GM21825 (cell line): ENCODE results near the gene CHRNB4.

Source experiments
- ATAC-seq: cut with Tn5 transposase; IDR thresholded peaks from one replicate; pipeline ENCODE4 v1.9.1; 2021; ENCODE audit warnings: mild to moderate bottlenecking, moderate library complexity; ENCODE audit not compliant: unreplicated experiment

Gene CHRNB4

DNA sequence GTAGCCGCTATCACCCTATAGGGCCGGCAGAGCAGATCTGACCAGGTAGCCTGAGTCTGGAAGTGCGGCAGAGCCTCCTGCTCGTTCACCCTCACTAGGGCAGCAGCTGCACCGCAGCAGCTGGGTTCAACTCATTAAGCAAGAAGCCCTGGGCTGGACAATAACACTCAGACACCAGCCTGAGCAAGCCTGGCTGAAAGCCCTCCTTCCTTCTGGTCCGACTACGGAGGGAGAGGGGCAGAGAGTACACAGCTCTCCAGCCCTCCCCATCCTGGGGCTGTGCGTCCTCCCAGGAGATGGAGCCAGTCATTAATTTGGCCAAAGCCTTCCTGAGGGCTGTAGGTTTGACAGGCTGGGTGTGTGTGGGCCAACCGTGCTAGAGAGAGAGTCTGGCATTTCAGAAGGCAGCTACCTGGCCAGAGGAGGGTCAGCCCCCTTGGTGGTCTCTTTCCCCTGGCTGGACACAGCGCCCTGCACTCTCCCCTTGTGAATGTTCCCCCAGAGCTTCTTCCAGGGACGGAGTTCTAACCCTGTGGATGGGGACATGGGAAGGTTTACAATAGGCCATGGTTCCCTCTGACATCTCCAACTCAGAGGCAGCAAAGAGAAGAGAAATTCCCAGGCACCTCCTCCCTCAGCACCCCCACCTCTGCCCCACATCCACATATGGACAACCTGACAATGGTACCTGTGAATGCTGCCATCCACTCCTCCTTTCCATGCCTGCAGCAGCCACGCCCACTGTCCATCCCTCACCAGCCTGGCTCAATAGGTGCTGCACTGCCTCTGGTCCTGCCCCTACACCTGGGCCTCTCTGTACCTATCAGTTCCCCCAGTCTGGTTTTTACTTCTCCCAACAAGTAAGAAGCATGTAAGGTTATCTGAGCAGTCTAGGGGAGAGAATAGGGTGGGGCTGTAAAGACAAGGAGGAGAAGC lies 6.5 kb downstream of the CHRNB4 start:
- ATAC-seq, result no peak

DNA sequence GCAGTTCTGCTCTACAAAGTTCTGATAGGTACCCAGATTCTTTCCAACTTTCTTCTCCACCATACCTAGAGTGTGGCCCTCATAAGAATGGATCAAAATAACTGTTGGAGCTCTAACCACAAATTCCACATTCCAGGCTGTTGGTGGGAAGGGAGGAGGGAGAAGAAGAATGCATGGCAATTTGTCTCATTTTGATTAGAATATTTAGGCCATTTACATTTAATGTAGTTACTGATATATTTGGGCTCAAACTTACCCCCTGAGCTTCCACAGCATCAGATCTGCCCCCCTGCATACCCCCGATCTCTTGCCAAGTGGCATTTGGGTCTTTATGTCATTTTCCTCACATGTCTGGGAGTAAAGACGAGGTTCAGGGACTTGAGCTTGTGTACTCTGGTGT lies 7.7 kb downstream of the CHRNB4 start:
- no peak for ATAC-seq

DNA sequence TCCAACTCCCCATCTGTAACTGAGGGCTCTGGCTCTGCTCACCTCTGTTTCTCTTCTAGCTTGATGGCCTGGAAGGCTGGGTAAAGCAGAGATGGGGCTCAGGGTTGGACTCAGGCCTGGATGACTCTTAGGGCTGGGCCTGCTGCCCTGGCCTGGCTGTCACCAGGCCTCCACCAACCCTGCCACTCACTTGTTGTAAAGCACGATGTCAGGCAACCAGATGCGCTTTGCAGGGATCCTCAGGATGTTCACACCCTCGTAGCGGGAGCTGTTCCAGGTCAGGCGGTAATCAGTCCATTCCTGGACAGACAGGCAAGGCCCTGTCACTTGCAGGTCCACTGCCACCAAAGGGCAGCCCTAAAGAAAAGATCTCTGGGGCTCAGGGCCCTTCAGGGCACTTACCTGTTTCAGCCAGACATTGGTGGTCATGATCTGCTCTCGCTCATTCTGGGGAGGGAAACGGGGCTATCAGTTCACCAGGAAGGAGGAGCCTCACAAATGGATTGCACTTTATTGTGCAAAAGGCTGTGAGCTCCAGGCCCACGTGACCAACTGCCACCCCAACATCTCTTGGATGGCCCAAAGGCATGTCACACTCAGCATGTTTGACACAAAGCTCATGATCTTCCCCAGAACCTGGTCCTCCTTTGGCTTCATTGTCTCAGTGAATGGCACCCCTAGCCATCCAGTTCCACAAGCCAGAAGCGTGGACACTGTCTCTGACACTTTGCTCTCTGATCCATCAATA lies 9.9 kb downstream of the CHRNB4 start:
- ATAC-seq, result no peak

DNA sequence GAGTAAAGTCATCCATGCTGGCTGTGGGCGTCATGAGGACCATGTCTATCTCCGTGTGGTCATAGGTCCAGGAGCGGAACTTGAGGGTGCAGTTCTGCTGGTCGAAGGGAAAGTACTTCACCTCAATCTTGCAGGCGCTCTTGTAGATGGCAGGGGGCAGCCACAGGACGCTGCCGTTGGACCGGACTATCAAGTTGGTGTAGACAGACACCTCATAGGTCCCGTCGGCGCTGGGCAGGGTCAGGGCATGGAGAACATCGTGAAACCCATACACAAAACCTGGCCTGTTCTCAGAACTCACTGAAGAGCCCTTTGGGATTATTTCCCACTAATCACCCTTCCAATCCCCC lies 11.3 kb downstream of the CHRNB4 start:
- no peak for ATAC-seq

DNA sequence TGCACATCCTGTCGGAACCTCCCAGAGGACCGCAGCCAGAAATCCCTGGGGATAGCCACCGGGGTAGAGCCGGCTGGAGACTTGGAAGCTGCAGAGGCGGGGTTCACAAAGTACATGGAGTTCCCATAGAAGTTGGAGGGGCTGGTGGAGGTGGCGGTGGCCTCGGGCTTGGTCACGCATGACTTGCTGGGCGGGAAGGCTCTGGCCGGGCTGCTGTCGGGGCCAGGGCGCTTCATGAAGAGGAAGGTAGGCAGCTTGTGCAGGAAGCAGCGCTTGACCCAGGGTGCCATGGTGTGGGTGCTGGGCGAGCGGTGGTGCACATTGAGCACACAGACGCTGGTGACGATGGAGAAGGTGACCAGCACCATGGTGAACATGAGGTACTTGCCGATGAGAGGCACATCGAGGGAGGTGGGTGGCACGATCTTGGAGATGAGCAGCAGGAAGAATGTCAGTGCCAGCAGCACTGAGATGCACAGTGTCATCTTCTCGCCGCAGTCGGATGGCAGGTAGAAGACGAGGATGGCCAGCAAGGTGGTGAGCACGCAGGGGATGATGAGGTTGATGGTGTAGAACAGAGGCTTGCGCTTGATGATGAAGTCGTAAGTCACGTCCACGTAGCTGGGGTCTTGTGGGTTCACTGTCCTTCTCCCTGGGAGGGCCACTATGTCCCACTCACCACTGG lies 11.8 kb downstream of the CHRNB4 start:
- no peak for ATAC-seq

DNA sequence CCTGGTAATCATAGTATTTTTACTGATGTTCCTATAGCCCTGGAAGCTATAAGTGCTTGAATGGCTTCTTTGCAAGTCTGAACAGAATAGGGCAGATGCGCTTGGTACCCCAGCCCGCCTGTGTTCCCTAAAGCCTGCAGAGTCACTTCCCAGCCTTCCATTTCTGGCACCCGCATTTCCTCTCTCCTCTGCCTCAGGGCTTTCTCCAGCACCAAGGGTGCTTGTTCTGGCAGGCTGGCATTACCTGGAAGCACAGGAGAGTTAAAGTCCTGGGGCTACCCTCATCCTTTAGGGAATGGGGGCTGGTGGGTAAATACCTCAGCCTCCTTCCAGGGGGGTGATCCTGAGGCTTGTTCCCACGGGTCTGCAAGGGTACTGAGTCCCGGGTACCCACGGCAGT lies 12.8 kb downstream of the CHRNB4 start:
- ATAC-seq, result no peak

DNA sequence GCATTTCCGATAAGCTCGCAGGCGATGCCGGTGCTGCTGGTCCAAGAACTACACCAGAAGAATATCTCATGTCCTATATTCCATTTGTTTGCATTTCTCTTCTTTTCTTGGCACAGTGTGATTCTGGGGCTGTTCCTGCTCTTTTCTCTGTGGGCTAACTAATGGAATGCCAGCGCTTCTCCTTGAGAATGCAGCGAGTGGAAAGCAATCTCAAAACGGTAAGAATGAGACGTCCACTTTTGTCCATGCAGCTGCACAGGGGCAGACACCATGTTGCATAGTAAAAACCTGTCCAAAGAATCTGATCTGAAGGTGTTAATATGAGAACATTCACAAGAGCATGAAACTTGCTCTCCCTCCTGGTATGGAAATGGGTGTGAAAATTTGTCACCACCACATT lies 13.7 kb downstream of the CHRNB4 start:
- no peak for ATAC-seq

DNA sequence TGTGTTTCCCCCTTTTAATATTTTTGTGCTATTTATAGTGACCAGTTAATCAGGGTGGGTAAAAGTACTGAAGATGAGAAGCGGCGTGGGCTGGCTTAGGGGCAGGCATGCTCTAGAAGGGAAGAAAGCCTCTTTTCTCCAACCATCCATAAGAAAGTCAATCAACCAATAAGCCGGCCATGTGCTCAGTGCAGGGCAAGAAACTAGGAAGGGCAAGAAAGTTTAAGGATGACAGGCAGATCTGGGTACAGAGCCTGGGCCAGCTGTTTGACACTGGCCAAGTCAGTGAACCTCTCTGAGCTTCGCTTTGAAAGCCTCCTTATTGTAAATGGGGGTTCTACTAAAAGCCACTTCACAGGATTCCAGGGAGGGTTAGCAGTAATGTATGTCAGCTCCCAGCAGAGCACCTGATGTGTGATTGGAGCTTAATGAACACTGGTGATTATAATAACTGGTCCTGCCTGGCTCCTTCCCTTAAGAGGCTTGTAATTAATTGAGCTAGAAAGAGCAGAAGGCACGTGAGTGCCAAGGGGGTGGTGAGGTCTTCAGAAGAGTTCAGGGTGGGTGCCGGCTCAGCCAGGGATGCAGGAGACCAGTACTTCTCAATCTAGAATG lies 14.5 kb downstream of the CHRNB4 start:
- no peak for ATAC-seq

DNA sequence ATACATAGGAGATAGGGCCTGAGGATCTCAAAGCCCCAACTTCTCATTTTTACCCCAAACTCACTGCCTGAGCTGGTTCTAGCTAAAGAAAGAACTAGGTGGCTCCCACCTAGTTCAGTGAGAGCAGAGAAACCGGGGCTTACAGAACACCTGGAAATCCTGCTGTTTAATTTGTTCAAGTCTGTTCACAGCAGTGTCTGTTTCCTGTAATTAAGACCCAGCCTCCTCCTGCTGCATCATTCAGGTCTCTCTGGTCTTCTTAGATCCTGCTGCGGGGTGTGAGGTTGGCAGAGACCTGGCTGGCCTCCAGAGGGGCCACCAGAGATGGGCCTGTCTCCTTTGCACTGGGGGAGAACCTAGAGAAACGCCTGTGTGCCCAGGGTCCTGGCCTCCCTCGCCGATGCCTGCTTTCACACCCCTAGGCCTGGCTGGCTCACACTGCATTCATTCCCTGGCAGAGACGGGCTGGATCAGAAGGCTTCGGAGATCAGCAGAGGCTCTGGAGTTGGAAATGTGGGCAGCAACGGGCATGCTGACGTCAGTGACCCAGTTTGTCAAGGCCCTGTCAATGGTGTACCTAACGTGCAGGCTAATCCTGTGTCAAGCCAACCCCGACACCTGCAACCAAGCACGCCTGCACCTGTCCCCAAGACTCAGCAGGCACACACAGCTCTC lies 15.3 kb downstream of the CHRNB4 start:
- ATAC-seq, result no peak

DNA sequence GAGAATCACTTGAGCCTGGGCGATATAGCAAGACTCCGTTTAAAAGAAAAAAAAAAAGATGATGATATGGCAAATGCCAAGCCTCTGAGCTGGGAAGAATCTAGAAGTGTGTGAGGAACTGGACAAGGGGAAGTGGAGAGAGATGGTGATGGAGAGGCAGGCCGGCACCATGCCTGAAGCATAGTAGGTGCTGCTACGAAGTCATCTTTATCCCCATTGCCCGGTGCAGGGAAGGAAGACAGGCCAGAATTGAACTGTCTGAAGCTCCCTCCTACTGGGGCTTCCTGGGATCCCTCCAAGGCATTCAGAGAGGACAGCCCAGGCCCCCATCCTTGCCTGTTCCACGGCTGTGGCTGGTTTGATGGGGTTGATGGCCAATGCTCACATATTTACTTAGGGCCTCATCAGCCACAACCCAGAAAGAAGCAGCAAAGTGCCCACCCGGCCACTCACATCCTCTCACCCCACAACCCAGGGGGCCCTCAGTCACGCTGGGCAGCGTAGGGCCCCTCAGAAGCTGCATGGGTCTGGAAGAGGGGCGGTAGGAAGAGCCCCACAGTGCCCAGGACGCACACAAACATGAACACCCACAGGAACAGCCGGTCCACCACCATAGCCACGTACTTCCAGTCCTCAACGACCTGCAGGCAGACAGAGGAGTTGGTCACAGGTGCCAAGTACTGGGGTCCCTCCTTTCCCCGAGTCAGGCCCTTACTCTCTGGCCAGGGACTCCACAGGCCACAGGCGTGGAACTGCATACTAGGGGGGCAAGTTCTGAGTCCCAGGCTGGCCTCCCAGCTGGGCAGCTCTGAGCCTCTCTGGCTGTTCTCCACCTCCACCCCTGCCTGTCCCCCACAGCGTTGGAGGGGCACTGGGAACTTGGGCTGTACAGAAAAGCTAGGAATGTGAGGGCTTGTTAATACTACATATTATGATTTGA lies 16.1 kb downstream of the CHRNB4 start:
- no peak for ATAC-seq

DNA sequence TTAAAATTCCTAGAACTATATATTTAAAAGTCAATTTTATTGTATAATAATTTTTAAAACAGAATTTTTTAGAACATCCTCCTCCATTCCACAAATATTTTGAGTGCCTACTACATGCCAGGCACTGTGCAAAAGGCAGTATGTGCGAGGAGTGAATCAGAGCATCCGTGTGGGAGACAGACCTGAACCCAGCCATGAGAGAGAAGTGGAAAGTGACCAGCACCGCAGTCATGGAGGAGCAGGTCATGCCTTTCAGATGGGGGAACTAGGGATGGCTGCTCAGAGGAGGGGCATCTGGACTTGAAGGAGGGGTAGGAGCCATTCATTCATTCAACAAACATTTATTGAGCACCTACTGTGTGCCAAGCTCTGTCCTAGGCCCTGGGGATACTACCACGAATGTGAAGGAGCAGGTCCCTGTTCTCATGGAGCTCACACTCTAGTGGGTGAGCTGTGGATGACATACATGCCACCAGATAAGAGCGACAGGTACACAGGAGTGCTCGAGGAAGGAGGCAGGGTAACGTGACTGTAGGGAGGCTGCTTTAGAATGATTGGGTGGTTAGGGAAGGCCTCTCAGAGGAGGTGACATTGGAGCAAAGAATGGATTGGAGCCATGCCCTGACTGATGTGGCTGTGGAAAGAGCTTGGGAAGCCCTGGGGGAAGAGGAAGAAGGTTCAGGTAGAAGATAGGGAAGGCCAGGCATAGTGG lies 17.1 kb downstream of the CHRNB4 start:
- no peak for ATAC-seq

DNA sequence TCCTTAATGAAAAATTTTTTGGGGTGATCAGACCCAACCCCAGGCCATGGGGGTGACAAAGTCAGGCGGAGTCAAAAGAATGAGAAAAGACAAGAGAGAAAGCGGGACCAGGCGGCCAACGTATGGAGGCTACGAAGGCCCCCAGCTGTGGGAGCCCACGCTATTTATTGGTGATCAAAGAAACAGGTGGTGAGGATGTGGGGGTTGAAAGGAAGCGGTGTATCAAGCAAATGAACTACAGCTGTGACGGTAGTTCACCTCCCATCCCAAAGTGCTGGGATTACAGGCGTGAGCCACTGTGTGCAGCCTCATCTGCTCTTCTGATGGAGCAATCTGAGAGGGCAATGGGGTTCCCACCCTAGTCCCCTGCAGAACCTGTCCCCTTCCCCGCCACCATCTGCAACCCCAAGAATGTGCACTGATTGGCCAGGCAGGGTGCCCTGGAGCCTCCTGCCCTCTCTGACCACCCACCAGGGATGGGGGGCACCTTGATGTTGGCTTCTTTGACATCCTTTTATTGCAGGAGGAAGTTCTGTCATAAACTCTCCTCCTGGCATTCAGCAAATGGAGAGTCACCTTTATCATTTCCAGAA lies 19.1 kb downstream of the CHRNB4 start:
- ATAC-seq, result no peak

DNA sequence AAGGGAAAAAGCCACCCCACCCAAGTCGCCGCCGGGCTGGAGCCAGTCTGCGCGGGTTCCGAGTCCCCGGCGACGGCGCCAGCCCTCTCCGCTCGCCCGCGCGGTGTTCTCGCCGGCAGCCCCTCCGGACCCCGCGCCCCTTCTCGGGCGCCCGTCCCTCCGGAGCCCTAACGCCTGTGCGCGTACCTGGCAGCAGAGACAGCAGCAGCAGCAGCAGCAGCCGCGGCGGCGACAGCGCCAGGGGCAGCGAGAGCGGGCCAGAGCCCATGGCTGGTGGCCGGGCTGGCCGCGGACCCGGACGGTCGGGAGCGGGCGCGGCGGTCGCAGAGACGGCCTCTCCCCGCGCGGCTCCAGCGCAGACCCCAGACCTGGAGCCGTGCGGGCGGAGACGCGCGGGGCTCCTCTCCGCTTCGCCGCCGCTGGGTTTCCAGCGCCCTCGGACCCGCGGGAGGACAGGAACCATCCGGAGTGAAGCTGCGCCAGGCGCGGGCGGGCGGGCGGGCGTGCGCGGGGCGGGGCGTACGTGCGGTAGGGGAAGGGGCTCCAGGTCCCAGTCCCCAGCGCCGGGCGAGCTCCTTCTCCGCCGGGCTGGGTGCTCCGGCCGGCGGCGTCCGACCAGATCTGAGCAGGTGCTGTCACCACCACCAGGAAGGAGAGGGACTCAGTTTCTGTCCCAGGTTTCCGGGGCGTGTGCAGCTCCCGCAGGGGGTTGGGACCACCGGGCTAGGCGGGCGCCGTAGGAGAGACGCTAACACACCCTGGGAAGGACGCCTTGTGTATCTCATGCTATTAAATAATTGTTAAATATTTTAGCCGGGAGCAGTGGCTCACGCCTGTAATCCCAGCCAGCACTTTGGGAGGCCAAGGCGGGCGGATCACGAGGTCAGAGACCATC lies 20.2 kb downstream of the CHRNB4 start, which contains the start of gene CHRNA3:
Gene CHRNA3 (minus strand): TSS at position 470 of the 895 bp plus-strand sequence. CDS start 202 bp downstream, at position 268.
- no peak for ATAC-seq

DNA sequence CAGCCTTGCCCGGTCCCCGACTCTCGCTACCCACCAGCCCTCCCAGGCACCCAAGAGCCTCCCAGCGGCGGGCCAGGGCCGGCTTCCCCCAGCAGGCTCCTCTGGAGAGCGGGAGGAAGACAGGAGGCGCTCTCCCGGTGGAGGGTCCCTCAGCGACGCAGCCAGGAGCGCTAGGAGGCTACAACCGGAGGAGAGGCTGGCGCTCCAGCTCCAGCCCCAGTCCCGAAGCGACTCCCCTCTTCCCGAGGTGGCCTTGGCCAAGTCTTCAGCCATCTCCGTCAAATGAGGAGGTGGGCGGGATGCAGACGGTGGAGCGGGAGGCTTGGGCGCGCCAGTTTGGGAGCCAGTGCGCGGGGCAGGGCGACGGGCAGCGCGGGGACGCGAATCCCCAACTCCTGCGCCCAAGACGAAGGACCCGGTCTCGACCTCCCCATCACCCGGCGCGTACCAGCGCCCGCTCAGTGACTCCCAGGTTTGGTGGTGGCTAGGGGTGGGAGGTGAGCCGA lies 20.9 kb downstream of the CHRNB4 start:
- ATAC-seq, result no peak

DNA sequence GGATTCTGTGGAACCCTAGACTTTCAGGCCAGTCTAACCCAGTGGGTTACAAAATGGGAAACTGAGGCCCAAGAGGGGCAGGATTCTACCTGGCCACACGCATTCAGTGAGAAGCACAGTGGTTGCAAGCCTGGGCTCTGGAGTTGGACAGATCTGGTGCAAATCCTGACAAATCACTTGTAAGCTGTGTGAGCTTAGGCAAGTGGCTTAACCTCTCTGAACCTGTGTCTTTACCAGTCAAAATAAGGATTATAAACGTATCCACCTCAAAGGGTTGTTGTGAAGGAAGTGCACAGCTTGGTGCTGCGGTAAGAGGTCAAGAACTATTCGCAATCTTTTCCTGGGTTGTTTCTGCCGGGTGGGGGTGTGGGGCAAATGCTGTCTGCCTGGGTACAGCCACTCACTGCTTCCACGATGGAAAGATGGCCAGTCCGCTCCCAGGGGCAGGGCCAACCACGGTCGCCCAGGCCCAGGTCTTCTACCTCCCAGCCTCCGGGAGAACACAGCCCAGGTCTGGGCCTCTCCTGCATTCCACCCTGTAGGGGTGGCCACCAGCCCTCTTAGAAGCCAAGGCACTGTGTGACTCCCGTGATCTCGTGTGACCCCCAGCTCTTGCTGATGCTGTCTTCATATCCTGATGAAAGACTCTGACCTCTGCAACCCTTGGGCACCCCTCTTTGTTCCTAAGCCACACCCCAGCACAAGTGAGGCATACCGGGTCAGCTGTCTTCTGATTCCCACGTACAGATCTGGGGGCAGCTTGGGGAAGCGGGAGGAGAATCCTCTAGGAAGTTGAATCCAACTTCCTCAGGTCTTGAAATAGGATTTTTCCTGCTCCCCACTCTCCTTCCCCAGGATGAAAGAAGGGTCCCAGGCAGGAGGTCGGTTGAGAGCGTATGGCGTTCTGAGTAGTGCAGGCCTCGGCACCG lies 21.7 kb downstream of the CHRNB4 start:
- no peak for ATAC-seq

DNA sequence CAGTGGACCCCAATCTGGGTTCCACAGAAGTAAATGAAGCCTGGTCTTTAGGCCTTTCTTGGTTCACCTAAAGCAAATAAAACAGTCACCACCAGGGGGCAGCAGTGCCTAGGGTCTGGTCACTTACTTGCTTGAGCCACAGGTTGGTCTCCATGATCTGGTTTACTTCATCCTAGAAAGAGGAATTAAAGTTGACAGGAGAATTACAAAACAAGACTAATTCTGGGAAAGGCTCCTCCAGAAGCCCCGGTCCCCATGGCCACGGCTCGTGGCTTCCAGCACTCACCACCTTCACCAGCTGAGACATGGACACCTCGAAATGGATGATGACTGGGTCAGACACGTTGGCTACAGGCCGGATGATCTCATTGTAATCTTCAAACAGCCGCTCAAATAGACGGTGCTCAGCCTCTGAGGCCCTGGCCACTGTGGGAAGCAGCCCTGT lies 22.5 kb downstream of the CHRNB4 start:
- ATAC-seq, result no peak
